ENCODE results near the gene DYNC2I2. TPM values are rescaled to one million over a fixed set of nuclear protein-coding genes. Genes with fewer than 3 reads are reported as not detected.

DYNC2I2 gene
- total and polyA plus RNA-seq, 10 of the 15 experiments (the other 5 are each of a cell fraction or from before 2014, with no cell fraction given): 0.89 to 118 (median 47.9) TPM

GRCh38 chr9:128702445-128702948 is 45.9 kb upstream of the DYNC2I2 start, which contains the start of gene PKN3 (continued):
- TF ChIP-seq IKZF2 (IDR thresholded peaks at IDR 0.05) (peak; percentile 77 to 78), POLR2AphosphoS5 (IDR thresholded peaks at IDR 0.05; ENCODE audit: low read length) (peak; percentile 29; the same call in 1 of the 2 replicates), TCF12 (IDR thresholded peaks at IDR 0.05; ENCODE audit: low read depth, low read length) (0 out of 2 replicates have a peak, but pooled peaks have one; percentile 57), HDAC6 (IDR thresholded peaks at IDR 0.05; ENCODE audit: unreplicated experiment) (no peak), CREB1 (IDR thresholded peaks at IDR 0.05; ENCODE audit: low read depth) (0 out of 2 replicates have a peak, but pooled peaks have one; percentile 25), ZSCAN29 (IDR thresholded peaks at IDR 0.05) (peak; percentile 60; the same call in 1 of the 2 replicates), IRF5 (IDR thresholded peaks at IDR 0.05; ENCODE audit: borderline replicate concordance) (no peak), POLR2A (IDR thresholded peaks at IDR 0.05; ENCODE audit: low read depth, low read length) (peak; percentile 83), MAX (IDR thresholded peaks at IDR 0.05; ENCODE audit: low read depth, low read length) (no peak), BRCA1 (IDR thresholded peaks at IDR 0.05; ENCODE audit: low read depth, low read length) (no peak), IKZF1 (conservative IDR thresholded peaks at IDR 0.05) (peak; percentile 97), BCLAF1 (IDR thresholded peaks at IDR 0.05) (no peak), RBBP5 (conservative IDR thresholded peaks at IDR 0.05) (no peak), TCF3 (IDR thresholded peaks at IDR 0.05; ENCODE audit: borderline replicate concordance, insufficient read depth, low read depth, low read length) (0 out of 2 replicates have a peak, but pooled peaks have one; percentile 68), RFX5 (IDR thresholded peaks at IDR 0.05; ENCODE audit: low read depth, low read length) (no peak), ASH2L (IDR thresholded peaks at IDR 0.05; ENCODE audit: borderline replicate concordance, low read depth) (no peak), TCF7 (IDR thresholded peaks at IDR 0.05; ENCODE audit: borderline replicate concordance) (no peak), ZNF687 (IDR thresholded peaks at IDR 0.05) (peak; percentile 78), ZNF217 (IDR thresholded peaks at IDR 0.05) (peak; percentile 83), STAT3 (IDR thresholded peaks at IDR 0.05; ENCODE audit: low read depth, low read length) (no peak), MXI1 (IDR thresholded peaks at IDR 0.05; ENCODE audit: low read depth, low read length) (no peak), YY1 (IDR thresholded peaks at IDR 0.05; ENCODE audit: low read depth, low read length) (peak; percentile 71), TBL1XR1 (IDR thresholded peaks at IDR 0.05; ENCODE audit: low read depth, low read length) (no peak), MEF2A (IDR thresholded peaks at IDR 0.05; ENCODE audit: insufficient read depth, low read depth, low read length) (no peak)

All from GM12878 (cell line).